Left lung (tissue), 10 donors: Measurements from ENCODE around the gene ANKS1A. TPM values are rescaled to one million over a fixed set of nuclear protein-coding genes. Genes with fewer than 3 reads are reported as not detected.

Source experiments
- ATAC-seq: fragments of 200-7000 bp; cut with Tn5 transposase; one replicate; pipeline ENCODE4 v1.9.1; 2020; ENCODE audit warnings: moderate library complexity
- DNase-seq, 4 donors: peaks; one replicate each; pipeline ENCODE4 v3.0.0-alpha.2; 2013 to 2020
- H3K27ac ChIP-seq, 2 donors: fragments of 200-600 bp; sonication (generic) in 1 of 2; one replicate each; pipeline versions ENCODE4 v1.5.0 to v1.8.0; 2020 to 2021
- H3K27me3 ChIP-seq, 2 donors: fragments of 200-600 bp; sonication (generic) in 1 of 2; one replicate each; pipeline versions ENCODE4 v1.5.0 to v1.8.0; 2020 to 2021
- H3K36me3 ChIP-seq, 2 donors: fragments of 200-600 bp; sonication (generic) in 1 of 2; one replicate each; pipeline versions ENCODE4 v1.5.0 to v1.8.0; 2020 to 2021
- H3K4me1 ChIP-seq, 2 donors: fragments of 200-600 bp; one replicate each; pipeline ENCODE4 v1.8.0; 2021
- H3K4me3 ChIP-seq, 2 donors: fragments of 200-600 bp; sonication (generic) in 1 of 2; one replicate each; pipeline versions ENCODE4 v1.5.0 to v1.8.0; 2020 to 2021; ENCODE audit warnings: mild to moderate bottlenecking in 1 of 2
- H3K9me3 ChIP-seq, 2 donors: fragments of 200-600 bp; sonication (generic) in 1 of 2; one replicate each; pipeline versions ENCODE4 v1.5.0 to v1.8.0; 2020 to 2021
- intact Hi-C, 2 donors: fragments of 100-400 bp; cut with DNase I; formaldehyde crosslinking; loops; one replicate each; pipeline versions ENCODE4 v1.11.2 to v1.14.2; 2022
- polyA plus RNA-seq, 6 donors: library from polyadenylated mRNA; unstranded; fragments of 120-200 nt; gene quantifications; one replicate each; pipeline ENCODE4 v1.2.1, GENCODE V29; 2013; ENCODE audit not compliant: insufficient read length in 6 of 6
- total RNA-seq, 2 donors: library from RNA; stranded (reverse); fragmentation: NEBNext Ultra II Directional; extraction: Animal tissue kit (Norgen Biotek cat#: 25700); gene quantifications; one replicate each; pipeline ENCODE4 v1.2.1, GENCODE V29; 2021
- TF ChIP-seq, protein P1 (sequence below), 2 donors: fragments of 200-600 bp; sonication (generic) in 1 of 2; IDR thresholded peaks; one replicate each; pipeline versions ENCODE4 v1.5.0 to v1.8.0; 2021; ENCODE audit warnings: antibody characterized with exemption in 2 of 2
- donor health status: DM: no; HTN: yes; CAD: no.
- donor health status: DM: no; HTN: no; CAD: no.

Gene ANKS1A
- total and polyA plus RNA-seq, 8 donors: 23.0 to 45.4 (median 26.4) TPM

DNA sequence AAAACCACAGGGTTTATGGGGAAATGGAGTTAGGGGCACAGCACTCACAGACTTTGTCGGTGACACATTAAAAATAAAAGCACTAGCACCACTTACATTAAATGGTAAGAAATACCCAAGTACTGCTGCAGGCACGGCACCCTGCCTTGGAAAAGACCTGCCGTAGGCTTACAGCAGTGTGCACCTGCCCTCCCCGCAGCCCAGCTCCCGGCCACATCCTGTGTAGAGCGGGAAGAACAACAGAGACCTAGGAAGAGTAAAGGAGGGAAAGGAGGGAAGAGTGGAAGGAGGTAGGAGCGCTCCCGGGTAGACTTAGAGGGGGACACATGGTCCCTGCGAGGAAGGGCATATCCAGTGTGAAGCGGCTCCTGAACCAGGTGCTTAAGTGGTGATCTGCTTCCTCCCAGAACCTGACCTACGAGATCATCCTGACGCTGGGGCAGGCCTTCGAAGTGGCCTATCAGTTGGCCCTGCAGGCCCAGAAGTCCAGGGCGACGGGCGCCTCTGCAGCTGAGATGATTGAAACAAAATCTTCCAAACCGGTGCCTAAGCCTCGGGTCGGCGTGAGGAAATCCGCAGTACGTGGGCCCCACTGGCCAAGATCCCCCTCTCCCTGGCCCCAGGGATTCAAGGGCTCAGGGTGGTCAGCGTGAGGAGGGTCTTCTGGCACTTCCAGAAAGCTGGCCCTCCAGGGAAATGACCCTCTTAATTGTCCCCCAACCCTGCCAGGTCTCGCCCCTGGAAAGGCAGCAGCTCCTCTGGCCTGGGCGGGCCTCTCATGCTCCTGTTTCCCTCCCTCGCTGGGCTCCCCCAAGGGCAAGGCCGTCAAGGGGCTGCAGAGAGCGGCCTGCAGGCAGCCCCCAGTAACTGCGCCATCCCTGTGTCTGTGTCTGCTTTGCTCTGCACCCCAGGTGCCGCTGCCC is 196.6 kb downstream of the ANKS1A start:
- Histone ChIP-seq H3K4me3 (no peak overlapping the region), H3K4me1 (peaks cover 0 to 10% of the 10 kb centered on the region in 2 donors), H3K36me3 (peaks cover 0 to 97% of the 10 kb centered on the region in 2 donors), H3K9me3 (no peaks in the 10 kb centered on the region), H3K27me3 (no peaks in the 10 kb centered on the region), H3K27ac (no peak overlapping the region)
- TF ChIP-seq, protein P1, sequence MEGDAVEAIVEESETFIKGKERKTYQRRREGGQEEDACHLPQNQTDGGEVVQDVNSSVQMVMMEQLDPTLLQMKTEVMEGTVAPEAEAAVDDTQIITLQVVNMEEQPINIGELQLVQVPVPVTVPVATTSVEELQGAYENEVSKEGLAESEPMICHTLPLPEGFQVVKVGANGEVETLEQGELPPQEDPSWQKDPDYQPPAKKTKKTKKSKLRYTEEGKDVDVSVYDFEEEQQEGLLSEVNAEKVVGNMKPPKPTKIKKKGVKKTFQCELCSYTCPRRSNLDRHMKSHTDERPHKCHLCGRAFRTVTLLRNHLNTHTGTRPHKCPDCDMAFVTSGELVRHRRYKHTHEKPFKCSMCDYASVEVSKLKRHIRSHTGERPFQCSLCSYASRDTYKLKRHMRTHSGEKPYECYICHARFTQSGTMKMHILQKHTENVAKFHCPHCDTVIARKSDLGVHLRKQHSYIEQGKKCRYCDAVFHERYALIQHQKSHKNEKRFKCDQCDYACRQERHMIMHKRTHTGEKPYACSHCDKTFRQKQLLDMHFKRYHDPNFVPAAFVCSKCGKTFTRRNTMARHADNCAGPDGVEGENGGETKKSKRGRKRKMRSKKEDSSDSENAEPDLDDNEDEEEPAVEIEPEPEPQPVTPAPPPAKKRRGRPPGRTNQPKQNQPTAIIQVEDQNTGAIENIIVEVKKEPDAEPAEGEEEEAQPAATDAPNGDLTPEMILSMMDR (IDR thresholded peaks at IDR 0.05): no peak
- intact Hi-C loops: no loop called here
- ATAC-seq: no peak
- DNase-seq: no peak

DNA sequence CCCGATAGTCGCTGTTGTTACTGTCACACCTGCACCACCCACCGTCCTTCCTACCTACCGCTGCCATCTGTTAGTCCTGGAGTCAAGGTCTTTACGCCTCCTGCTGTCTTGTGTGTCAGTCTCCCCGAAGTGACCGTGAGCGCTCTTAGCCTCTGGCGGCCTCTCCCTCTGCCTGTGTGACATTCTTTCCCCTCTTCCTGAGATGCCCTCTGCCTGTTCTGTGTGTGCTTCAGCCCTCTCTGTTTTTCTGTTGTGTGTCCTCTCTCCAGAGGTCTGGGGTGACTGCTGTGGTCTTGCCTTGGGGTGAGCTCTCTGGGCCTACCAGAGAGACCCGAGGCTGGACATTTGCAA is 197.2 kb downstream of the ANKS1A start:
- TF ChIP-seq, protein P1 (IDR thresholded peaks at IDR 0.05): no peak
- H3K27ac ChIP-seq: no peak overlapping the region
- no peak for ATAC-seq

DNA sequence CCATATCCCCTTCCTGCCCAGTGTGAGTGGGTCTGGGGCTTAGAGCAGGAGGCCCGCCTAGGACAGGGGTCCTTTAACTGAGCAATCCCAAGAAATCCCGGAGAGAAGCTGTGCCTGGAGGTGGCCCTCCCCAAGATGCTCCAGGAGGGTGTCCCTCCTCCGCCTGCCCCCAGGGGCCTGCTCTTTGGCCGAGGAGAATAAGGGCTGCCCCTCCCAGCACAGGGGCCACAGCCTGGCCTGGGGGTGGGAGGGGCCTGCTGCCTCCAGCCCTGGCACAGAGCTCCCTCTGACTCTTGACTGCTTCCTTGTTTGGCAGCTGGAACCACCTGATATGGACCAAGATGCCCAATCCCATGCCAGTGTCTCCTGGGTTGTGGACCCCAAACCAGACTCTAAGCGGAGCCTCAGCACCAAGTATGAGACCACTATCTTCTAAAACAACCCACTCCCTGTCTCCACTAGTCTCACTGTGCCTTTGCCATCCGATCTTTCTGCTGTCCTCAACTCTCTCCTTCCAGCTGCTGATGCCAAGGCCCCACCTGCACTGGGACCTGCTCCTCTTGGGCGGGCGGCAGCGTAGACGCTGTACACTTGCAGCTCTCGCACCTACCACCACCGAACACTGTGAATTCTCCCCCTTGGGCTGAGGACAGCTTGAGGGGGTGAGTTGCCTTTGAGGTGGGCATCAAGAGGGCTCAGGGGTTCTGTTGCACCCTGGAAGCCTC is 197.7 kb downstream of the ANKS1A start:
- no peak for DNase-seq
- peaks cover 0 to 95% of the 10 kb centered on the region in 2 donors for H3K36me3 ChIP-seq
- no peak overlapping the region for H3K27ac ChIP-seq

More for the DNA sequence above, 197.2 kb downstream of the ANKS1A start:
- no peaks in the 10 kb centered on the region for H3K27me3 ChIP-seq
- no peak for DNase-seq
- H3K36me3 ChIP-seq: peaks cover 0 to 97% of the 10 kb centered on the region in 2 donors
- H3K4me3 ChIP-seq: no peak overlapping the region
- intact Hi-C loops: no loop called here
- peaks cover 0 to 4% of the 10 kb centered on the region in 2 donors for H3K4me1 ChIP-seq
- no peaks in the 10 kb centered on the region for H3K9me3 ChIP-seq

GRCh38 chr6:35087361-35088280 is 198.6 kb downstream of the ANKS1A start:
- ATAC-seq (no peak), DNase-seq (no peak)
- intact Hi-C loops: no loop called here
- Histone ChIP-seq H3K9me3 (no peaks in the 10 kb centered on the region), H3K27me3 (no peaks in the 10 kb centered on the region), H3K36me3 (peaks cover 0 to 87% of the 10 kb centered on the region in 2 donors), H3K4me1 (peaks cover 0 to 7% of the 10 kb centered on the region in 2 donors), H3K27ac (no peak overlapping the region), H3K4me3 (no peak overlapping the region)
- TF ChIP-seq, protein P1 (IDR thresholded peaks at IDR 0.05): no peak

More for the DNA sequence above, 197.7 kb downstream of the ANKS1A start:
- intact Hi-C loops: no loop called here
- Histone ChIP-seq H3K27me3 (no peaks in the 10 kb centered on the region), H3K4me1 (peaks cover 0 to 3% of the 10 kb centered on the region in 2 donors), H3K4me3 (no peak overlapping the region), H3K9me3 (no peaks in the 10 kb centered on the region)
- TF ChIP-seq, protein P1 (IDR thresholded peaks at IDR 0.05): no peak
- no peak for ATAC-seq
